PC-9 (cell line): ENCODE results near the gene JARID2.

ENCODE experiments used
- EZH2 ChIP-seq: fragments of 200-600 bp; sonication (generic); IDR thresholded peaks from 2 replicates; pipeline ENCODE4 v1.8.0; 2017; ENCODE audit warnings: antibody characterized with exemption, low read depth
- TF ChIP-seq, protein P1 (sequence below): fragments of 200-600 bp; sonication (generic); conservative IDR thresholded peaks from 2 replicates; pipeline ENCODE4 v1.6.1; 2017; ENCODE audit warnings: mixed run types, antibody characterized with exemption, mild to moderate bottlenecking, moderate library complexity

DNA sequence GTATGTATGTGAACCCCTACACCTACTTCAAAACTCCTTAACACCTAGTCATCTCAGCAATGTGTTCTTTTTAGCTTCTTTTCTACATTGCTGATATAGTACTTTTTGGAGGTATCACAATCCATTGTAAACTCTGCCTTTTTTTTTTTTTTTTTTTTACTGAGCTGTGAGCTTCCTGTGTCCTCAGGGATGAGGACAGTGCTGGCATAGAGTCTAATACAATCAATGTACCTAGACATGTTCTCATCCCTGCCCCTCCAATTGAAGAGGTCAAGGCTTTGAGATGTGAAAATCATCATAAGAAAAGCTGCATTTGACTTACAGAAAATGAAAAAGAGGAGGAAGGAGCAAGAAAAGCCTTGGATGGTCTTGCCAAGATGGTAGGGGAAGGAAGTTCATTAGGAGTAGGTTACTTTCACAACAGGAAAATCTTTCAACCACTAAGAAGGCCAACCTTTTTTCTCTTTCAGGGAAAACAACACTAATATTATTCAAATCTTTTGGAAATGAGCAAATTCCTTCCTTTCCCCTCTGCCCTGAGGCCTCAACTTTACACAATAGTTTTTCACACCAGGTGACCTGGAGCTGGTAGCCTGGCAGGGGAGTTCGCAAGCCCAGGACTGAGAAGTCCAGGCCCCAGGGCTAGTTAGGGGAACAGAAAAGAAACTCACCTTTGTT is 2.8 kb upstream of the JARID2 start:
- TF ChIP-seq EZH2 = no peak
- TF ChIP-seq, protein P1, sequence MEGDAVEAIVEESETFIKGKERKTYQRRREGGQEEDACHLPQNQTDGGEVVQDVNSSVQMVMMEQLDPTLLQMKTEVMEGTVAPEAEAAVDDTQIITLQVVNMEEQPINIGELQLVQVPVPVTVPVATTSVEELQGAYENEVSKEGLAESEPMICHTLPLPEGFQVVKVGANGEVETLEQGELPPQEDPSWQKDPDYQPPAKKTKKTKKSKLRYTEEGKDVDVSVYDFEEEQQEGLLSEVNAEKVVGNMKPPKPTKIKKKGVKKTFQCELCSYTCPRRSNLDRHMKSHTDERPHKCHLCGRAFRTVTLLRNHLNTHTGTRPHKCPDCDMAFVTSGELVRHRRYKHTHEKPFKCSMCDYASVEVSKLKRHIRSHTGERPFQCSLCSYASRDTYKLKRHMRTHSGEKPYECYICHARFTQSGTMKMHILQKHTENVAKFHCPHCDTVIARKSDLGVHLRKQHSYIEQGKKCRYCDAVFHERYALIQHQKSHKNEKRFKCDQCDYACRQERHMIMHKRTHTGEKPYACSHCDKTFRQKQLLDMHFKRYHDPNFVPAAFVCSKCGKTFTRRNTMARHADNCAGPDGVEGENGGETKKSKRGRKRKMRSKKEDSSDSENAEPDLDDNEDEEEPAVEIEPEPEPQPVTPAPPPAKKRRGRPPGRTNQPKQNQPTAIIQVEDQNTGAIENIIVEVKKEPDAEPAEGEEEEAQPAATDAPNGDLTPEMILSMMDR = no peak
